GM18519 (cell line): Measurements from ENCODE around the gene ART3.
A peak's percentile ranks its signal among the peaks of the same experiment; 100 is the strongest.

Experiments used
- ATAC-seq: cut with Tn5 transposase; IDR thresholded peaks from one replicate; pipeline ENCODE4 v1.9.1; 2021; ENCODE audit warnings: mild to moderate bottlenecking, moderate library complexity; ENCODE audit not compliant: unreplicated experiment, low FRiP score

The ART3 gene

DNA sequence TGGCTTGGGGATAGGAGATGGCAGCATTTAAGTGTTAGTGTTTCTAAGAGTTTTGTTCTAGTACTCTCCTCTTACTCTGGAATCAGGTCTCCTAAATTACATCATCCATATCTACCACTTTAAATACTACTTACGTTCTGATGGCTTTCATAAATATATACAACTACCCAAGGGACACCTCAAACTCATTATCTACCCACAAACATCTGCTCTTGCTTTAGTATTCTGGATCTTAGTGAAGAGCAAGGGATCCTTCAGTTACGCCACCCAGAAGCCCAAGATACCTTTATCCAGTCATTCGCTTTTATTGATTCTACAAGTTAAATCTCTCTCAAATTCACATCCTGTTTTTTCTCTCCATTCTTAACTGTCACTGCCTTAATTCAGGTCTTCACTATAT, 66.7 kb downstream of the ART3 start:
- ATAC-seq, result no peak

DNA sequence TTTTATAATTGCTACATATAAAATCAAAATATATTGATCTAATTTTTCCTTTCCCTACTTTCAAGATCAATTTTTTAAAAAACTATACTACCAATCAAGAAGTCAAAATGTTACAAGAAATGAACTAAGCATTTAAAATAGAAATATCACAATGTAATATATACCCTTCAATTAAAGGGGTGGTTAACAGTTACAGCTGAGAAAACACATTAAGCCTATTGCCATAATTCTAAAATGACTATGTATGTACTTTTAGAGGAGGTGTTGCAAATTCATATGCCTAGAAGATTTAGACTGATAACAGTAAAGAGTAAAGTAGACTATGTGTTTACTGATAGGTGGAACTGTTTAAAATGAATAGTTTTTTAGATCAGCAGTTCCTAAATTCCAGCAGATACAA, 70.0 kb downstream of the ART3 start:
- ATAC-seq, result no peak

DNA sequence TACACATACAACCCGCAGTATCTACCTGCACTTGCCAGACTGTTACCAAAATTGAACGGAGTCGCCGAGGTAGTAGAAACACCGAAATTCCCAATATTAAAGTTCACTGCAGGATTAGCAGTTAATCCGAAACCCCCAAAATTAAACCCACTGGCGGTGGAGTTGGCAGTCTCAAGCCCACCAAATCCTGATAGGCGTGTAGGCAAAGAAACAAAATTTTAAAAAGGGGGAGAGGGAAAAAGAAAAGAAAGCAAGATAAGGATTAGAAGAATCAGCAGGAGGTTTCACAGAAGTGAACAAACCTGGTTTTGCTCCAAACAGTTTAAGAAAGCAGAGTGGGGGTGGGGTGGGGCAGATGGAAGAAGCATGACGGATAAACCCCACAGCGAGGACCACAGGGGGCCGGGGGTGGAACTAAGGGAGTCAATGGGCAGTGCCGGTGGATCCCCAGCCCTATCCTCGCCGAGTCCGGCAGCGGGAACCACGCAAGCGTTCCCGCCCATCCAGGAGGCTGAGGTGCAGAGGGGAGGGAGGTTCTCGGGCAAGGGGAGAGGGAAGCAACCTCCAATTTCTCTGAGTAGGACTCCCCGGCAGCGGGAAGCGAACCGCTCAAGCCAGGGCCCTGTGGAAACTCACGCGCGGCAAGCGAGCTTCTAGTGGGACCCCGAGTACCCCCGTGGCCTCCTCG, 73.1 kb downstream of the ART3 start:
- peak; percentile 14 for ATAC-seq

DNA sequence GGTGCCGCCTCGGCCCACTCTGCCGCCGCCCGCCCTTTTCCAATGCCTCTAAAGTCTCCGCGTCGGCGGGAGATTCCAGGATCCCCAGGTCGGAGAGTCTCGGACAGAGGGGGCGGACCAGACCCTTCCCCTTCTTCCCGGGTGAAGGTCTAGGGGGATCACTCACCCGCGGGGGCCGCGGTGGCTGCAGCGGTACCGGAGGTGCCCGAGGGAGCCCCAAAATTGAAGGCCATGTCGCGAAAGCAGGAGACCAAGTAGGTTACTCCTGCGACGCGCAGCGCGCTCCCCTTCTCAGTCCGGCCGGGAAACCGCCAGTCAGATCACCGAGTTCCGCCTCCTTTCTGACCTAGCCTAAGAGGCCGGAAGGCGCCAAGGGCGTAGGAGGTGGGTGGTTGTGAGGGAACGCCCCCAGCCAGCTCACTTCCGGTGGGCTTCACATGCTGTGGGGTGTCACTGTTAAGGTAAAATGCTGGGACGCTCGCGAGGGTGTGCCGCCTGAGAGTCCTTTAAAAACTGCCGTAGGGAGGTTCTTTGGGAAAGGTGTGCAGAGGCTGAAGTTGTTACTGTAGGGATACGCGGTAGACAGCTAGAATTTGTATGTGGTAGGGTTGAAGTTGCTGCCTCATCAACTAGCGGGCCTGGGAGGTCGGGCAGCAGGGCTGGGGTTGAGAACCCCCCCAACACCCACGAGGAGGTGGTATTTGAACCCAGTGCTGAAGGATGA, 73.8 kb downstream of the ART3 start, which contains the start of gene NUP54:
Gene NUP54, minus strand, starts transcription at position 256 of the 724 bp plus-strand sequence. Its CDS starts 23 bp downstream, at position 233.
- peak; percentile 96 for ATAC-seq

DNA sequence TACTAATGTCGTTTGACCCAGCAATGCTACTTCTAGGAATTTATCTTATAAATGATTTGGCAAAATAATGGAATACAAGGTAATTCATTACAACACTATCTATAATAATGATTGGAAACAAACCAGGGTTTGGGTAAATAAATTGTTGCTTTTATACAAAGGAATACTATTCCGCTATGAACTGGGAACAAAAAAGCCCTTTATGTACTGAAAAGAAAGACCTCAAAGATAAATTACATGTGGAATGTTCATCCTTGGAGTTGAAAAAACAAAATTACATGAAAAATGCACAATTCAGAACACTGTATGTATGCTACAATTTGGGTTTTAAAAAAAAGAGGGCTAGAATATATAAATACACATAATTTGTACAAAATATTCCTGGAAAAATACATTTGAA, 78.8 kb downstream of the ART3 start:
- ATAC-seq, result no peak

DNA sequence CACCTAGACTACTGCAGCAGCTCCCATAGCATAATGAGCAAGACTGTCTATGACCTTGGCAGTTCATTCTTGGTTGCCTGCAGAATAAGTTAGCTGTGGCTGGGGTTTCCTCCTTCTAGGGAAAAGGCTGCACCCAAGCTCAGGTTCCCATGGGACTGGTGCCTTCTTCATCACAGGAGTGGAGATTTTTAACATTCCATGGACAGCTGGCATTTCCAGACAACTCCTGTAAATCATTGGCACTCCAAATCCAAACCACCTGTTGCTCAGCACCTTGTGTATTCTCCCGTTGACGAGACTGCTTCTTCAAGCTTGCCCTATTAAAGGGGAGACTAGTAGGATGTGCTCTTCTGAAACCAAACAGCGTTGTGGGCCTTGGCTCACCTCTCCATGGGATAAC, 81.5 kb downstream of the ART3 start:
- no peak for ATAC-seq

DNA sequence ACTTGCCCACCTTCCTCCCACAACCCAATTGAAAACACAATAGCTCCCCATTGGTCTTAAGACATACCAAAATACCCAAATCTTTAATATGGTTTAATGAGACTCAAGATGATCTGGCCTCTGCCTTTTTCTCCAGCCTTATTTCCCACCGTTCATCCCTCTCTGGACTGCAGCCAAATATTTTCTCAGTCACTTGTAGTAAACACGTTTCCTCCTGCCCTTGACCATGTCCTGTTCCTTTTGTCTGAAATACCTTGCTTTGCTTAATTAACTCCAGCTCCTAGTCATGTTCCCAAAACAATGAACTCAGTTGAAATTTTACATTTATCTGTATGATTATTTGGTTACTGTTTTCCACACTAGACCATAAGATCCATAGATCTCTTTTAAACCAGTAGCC, 82.1 kb downstream of the ART3 start:
- no peak for ATAC-seq

DNA sequence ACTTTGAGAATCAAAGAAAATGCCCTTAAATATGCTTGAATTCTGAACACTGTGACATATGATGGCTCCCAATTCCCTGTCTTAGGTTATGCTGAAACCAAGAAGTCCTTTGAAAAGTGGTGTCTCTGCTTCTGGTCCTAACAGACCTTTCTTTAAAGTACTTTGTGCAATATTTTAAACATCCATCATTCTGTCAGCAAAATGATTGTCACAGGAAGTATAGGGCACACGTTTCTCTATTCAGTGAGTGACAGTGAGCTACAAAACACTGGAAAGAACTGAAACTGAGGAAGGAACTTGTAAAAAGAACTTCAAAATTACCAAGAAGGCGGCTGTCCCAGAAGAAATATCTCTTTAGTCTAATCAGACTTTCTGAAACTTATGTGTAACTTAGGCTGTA, 85.8 kb downstream of the ART3 start:
- ATAC-seq, result no peak
